Neural progenitor cell (in vitro differentiated cells): ENCODE measurements around the gene ASB1.

ENCODE experiments used
- CTCF ChIP-seq: fragments of 200-600 bp; sonication (generic); IDR thresholded peaks from 2 replicates; pipeline ENCODE4 v1.5.1; 2017; ENCODE audit warnings: antibody characterized with exemption, mild to moderate bottlenecking
- EZH2 ChIP-seq: fragments of 200-600 bp; sonication (generic); IDR thresholded peaks from 2 replicates; pipeline ENCODE4 v1.6.1; 2017; ENCODE audit warnings: antibody characterized with exemption, mild to moderate bottlenecking, moderate library complexity

GRCh38 chr2:238422285-238422684, 4.4 kb upstream of the ASB1 start:
- TF ChIP-seq EZH2 (no peak), CTCF (no peak)
